Mesenchymal stem cell (in vitro differentiated cells and primary cell): ENCODE data around the gene SORCS1.

Source experiments
- DNase-seq: peaks from one replicate; pipeline ENCODE4 v3.0.0-alpha.2; 2013
- H2AFZ ChIP-seq: one replicate; pipeline ENCODE4 v1.6.1; 2013; ENCODE audit warnings: low read depth, mild to moderate bottlenecking, control low read depth, inconsistent platforms, low read length, moderate library complexity
- H2AK5ac ChIP-seq: 2 replicates; pipeline ENCODE4 v1.6.1; 2013; ENCODE audit warnings: low read length, moderate library complexity, mild to moderate bottlenecking, inconsistent platforms; ENCODE audit not compliant: severe bottlenecking
- H2BK120ac ChIP-seq: one replicate; pipeline ENCODE4 v1.6.1; 2013; ENCODE audit warnings: low read depth, mild to moderate bottlenecking, inconsistent platforms, low read length, moderate library complexity
- H2BK12ac ChIP-seq, 2 experiments: one replicate each; pipeline ENCODE4 v1.6.1; 2013; ENCODE audit warnings: inconsistent platforms in 2 of 2, low read length in 2 of 2, mild to moderate bottlenecking in 2 of 2, moderate library complexity in 2 of 2, control low read depth in 1 of 2
- H2BK15ac ChIP-seq: one replicate; pipeline ENCODE4 v1.6.1; 2013; ENCODE audit warnings: mild to moderate bottlenecking, low read depth, inconsistent platforms; ENCODE audit not compliant: poor library complexity, severe bottlenecking
- H2BK5ac ChIP-seq: 2 replicates; pipeline ENCODE4 v1.6.1; 2013; ENCODE audit warnings: low read depth, mild to moderate bottlenecking, low read length, control low read depth, inconsistent platforms; ENCODE audit not compliant: poor library complexity, severe bottlenecking
- H3K14ac ChIP-seq, 2 experiments: one replicate each; pipeline ENCODE4 v1.6.1; 2013; ENCODE audit warnings: inconsistent platforms in 2 of 2, low read length in 2 of 2, control low read depth in 1 of 2, mild to moderate bottlenecking in 1 of 2, moderate library complexity in 1 of 2
- H3K18ac ChIP-seq, 2 experiments: one replicate each; pipeline ENCODE4 v1.6.1; 2013; ENCODE audit warnings: inconsistent platforms in 2 of 2, low read length in 2 of 2, control low read depth in 1 of 2, low read depth in 1 of 2, mild to moderate bottlenecking in 1 of 2
- H3K23ac ChIP-seq, 2 experiments: one replicate each; pipeline ENCODE4 v1.6.1; 2013; ENCODE audit warnings: inconsistent platforms in 2 of 2, low read length in 2 of 2, mild to moderate bottlenecking in 2 of 2, moderate library complexity in 2 of 2, control low read depth in 1 of 2
- H3K27ac ChIP-seq: 2 replicates; pipeline ENCODE4 v1.5.1; 2013; ENCODE audit warnings: mild to moderate bottlenecking, moderate library complexity, low read length, control low read depth, inconsistent platforms; ENCODE audit not compliant: poor library complexity, severe bottlenecking
- H3K27me3 ChIP-seq, 2 experiments: 2 replicates each; pipeline versions ENCODE4 v1.6.1 to v1.7.0; 2013; ENCODE audit warnings: low read length in 2 of 2, mild to moderate bottlenecking in 2 of 2, moderate library complexity in 2 of 2, control low read depth in 1 of 2, inconsistent platforms in 1 of 2; ENCODE audit not compliant: control insufficient read depth in 1 of 2, insufficient read depth in 1 of 2
- H3K36me3 ChIP-seq, 2 experiments: 2 replicates each; pipeline versions ENCODE4 v1.6.1 to v1.7.0; 2013; ENCODE audit warnings: low read length in 2 of 2, control low read depth in 1 of 2, inconsistent platforms in 1 of 2, low read depth in 1 of 2, mild to moderate bottlenecking in 1 of 2; ENCODE audit not compliant: insufficient read depth in 2 of 2, control insufficient read depth in 1 of 2
- H3K4ac ChIP-seq, 2 experiments: one replicate each; pipeline ENCODE4 v1.6.1; 2013; ENCODE audit warnings: inconsistent platforms in 2 of 2, low read length in 2 of 2, mild to moderate bottlenecking in 2 of 2, moderate library complexity in 2 of 2, control low read depth in 1 of 2, low read depth in 1 of 2
- H3K4me1 ChIP-seq: 2 replicates; pipeline ENCODE4 v1.6.1; 2013; ENCODE audit warnings: low read depth, low read length, control low read depth; ENCODE audit not compliant: control insufficient read depth, insufficient read depth
- H3K4me2 ChIP-seq: 2 replicates; pipeline ENCODE4 v1.6.1; 2013; ENCODE audit warnings: low read length, mild to moderate bottlenecking, inconsistent platforms; ENCODE audit not compliant: poor library complexity, severe bottlenecking
- H3K4me3 ChIP-seq, 2 experiments: 2 replicates each; pipeline versions ENCODE4 v1.5.1 to v1.7.0; 2013; ENCODE audit warnings: low read length in 2 of 2, mild to moderate bottlenecking in 2 of 2, control low read depth in 1 of 2, low read depth in 1 of 2; ENCODE audit not compliant: insufficient read depth in 1 of 2
- H3K79me1 ChIP-seq: replicated peaks from 2 replicates; pipeline ENCODE4 v1.6.1; 2013; ENCODE audit warnings: mild to moderate bottlenecking, control low read depth, low read length, inconsistent platforms; ENCODE audit not compliant: poor library complexity, severe bottlenecking
- H3K9ac ChIP-seq: 2 replicates; pipeline ENCODE4 v1.7.0; 2013; ENCODE audit warnings: mild to moderate bottlenecking, low read length, moderate library complexity
- H3K9me3 ChIP-seq: 2 replicates; pipeline ENCODE4 v1.7.0; 2013; ENCODE audit warnings: mild to moderate bottlenecking, low read length; ENCODE audit not compliant: control insufficient read depth
- H4K8ac ChIP-seq: one replicate; pipeline ENCODE4 v1.6.1; 2013; ENCODE audit warnings: inconsistent platforms, mild to moderate bottlenecking, low read length, moderate library complexity
- H4K91ac ChIP-seq: one replicate; pipeline ENCODE4 v1.6.1; 2013; ENCODE audit warnings: mild to moderate bottlenecking, low read length, inconsistent platforms
- WGBS: methylation state at CpG from one replicate; pipeline ENCODE4 v1.1.7; 2013; ENCODE audit warnings: mixed read lengths; 5-methylcytosine and 5-hydroxymethylcytosine counted together

Gene SORCS1

GRCh38 chr10:107139237-107139636 is 25.3 kb downstream of the SORCS1 start:
- H3K18ac ChIP-seq, result no peak overlapping the region
- H2BK5ac ChIP-seq, result no peak overlapping the region
- H3K4ac ChIP-seq, result no peak overlapping the region
- H2BK12ac ChIP-seq, result no peak overlapping the region
- H2AFZ ChIP-seq, result no peak overlapping the region
- H3K27me3 ChIP-seq, result no peaks in the 10 kb centered on the region
- H2BK15ac ChIP-seq, result no peak overlapping the region
- no peak overlapping the region for H4K91ac ChIP-seq
- H4K8ac ChIP-seq, result no peak overlapping the region
- H3K4me1 ChIP-seq, result no peaks in the 10 kb centered on the region
- H3K36me3 ChIP-seq, result no peaks in the 10 kb centered on the region
- no peak overlapping the region for H3K4me2 ChIP-seq
- H2AK5ac ChIP-seq, result no peak overlapping the region
- DNase-seq, result no peak
- no peak overlapping the region for H3K23ac ChIP-seq
- no peak overlapping the region for H2BK120ac ChIP-seq
- no peak overlapping the region for H3K14ac ChIP-seq
- H3K4me3 ChIP-seq, result no peak overlapping the region
- no peak overlapping the region for H3K9ac ChIP-seq
- H3K27ac ChIP-seq, result no peak overlapping the region
- no peaks in the 10 kb centered on the region for H3K79me1 ChIP-seq
- H3K9me3 ChIP-seq, result no peaks in the 10 kb centered on the region

DNA sequence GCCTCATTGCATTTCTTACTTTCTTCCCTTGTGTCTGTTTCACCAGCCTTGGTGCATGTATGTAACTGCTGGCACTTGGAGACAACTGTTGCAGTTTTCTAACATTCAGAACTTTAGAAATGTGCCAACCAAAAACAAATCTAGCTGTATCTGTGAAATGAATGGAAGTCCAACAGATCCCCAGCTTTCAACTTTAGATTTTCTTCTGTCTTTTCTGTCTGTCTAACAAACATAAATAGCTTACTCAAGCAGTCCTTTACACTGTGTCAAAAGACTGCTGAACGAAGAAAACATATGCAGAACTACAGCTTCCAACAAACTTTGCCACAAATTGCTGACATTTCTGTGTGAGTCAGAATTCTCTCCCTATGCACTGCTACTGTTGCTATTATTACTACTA is 30.9 kb downstream of the SORCS1 start:
- H2AFZ ChIP-seq, result no peak overlapping the region
- no peak overlapping the region for H2AK5ac ChIP-seq
- no peak overlapping the region for H2BK5ac ChIP-seq
- H3K4me3 ChIP-seq, result no peak overlapping the region
- no peak overlapping the region for H2BK120ac ChIP-seq
- no peak overlapping the region for H2BK15ac ChIP-seq
- peaks cover 2% of the 10 kb centered on the region for H3K9me3 ChIP-seq
- no peak overlapping the region for H3K14ac ChIP-seq
- no peak overlapping the region for H4K8ac ChIP-seq
- no peaks in the 10 kb centered on the region for H3K27me3 ChIP-seq
- DNase-seq, result no peak
- no peak overlapping the region for H3K4ac ChIP-seq
- H3K36me3 ChIP-seq, result no peaks in the 10 kb centered on the region
- no peaks in the 10 kb centered on the region for H3K4me1 ChIP-seq
- no peak overlapping the region for H2BK12ac ChIP-seq
- H3K27ac ChIP-seq, result no peak overlapping the region
- no peak overlapping the region for H3K18ac ChIP-seq
- H4K91ac ChIP-seq, result no peak overlapping the region
- no peaks in the 10 kb centered on the region for H3K79me1 ChIP-seq
- no peak overlapping the region for H3K9ac ChIP-seq
- H3K23ac ChIP-seq, result no peak overlapping the region
- no peak overlapping the region for H3K4me2 ChIP-seq
- 70% methylated on average over 1 of the region's 1 CpG for WGBS

DNA sequence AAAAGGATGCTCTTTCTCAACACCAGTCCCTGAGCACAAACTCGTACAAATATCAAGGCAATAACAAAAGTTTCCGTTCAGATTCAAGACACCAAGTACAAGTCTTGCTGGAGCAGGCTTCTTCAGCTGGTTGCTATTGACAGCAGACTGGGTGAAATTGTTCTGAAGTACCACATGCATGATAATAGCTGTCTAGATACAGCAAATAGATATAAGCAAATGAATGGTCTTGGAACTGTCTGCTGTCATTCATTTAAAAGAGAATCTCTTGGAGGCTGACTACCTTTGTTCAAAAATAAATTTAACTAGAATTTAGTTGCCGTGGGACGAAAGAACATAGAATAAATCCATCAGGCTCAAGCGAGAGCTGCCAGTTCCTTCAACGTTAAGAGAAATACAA is 35.5 kb downstream of the SORCS1 start:
- Histone ChIP-seq H3K4me2 (no peak overlapping the region), H3K79me1 (no peaks in the 10 kb centered on the region), H3K4me3 (no peak overlapping the region), H3K36me3 (no peaks in the 10 kb centered on the region), H4K91ac (no peak overlapping the region), H3K23ac (no peak overlapping the region), H3K4me1 (no peaks in the 10 kb centered on the region), H3K27me3 (no peaks in the 10 kb centered on the region), H2AK5ac (no peak overlapping the region), H3K18ac (no peak overlapping the region), H2BK12ac (no peak overlapping the region), H2AFZ (no peak overlapping the region), H3K4ac (no peak overlapping the region), H3K9ac (no peak overlapping the region), H2BK5ac (no peak overlapping the region), H2BK120ac (no peak overlapping the region), H3K9me3 (peaks cover 6% of the 10 kb centered on the region), H3K27ac (no peak overlapping the region), H3K14ac (no peak overlapping the region), H2BK15ac (no peak overlapping the region), H4K8ac (no peak overlapping the region)
- 77% methylated on average over 5 of the region's 6 CpGs for WGBS
- DNase-seq, result no peak

GRCh38 chr10:107126512-107127065 is 37.9 kb downstream of the SORCS1 start:
- Histone ChIP-seq H2AK5ac (no peak overlapping the region), H4K91ac (no peak overlapping the region), H3K18ac (no peak overlapping the region), H2AFZ (peak overlapping the region; percentile 14), H2BK5ac (no peak overlapping the region), H3K9me3 (peaks cover 6% of the 10 kb centered on the region), H2BK120ac (no peak overlapping the region), H3K4me2 (no peak overlapping the region), H3K27me3 (no peaks in the 10 kb centered on the region), H3K4me3 (no peak overlapping the region), H2BK15ac (no peak overlapping the region), H3K4me1 (no peaks in the 10 kb centered on the region), H3K14ac (no peak overlapping the region), H3K23ac (no peak overlapping the region), H4K8ac (no peak overlapping the region), H3K4ac (no peak overlapping the region), H3K79me1 (no peaks in the 10 kb centered on the region), H3K27ac (no peak overlapping the region), H2BK12ac (no peak overlapping the region), H3K36me3 (no peaks in the 10 kb centered on the region), H3K9ac (no peak overlapping the region)
- 78% methylated on average over 3 of the region's 5 CpGs for WGBS
- DNase-seq, result no peak
